Endothelial cell of umbilical vein (primary cell): ENCODE results near the gene RPL13. TPM values are rescaled to one million over a fixed set of nuclear protein-coding genes. Genes with fewer than 3 reads are reported as not detected.

ENCODE experiments used
- BruUV-seq: library from RNA; stranded (reverse); fragments of 400-500 nt; replicated peaks from 2 replicates; lab custom pipeline; 2021; lab: Mats Ljungman, UMichigan
- CTCF ChIA-PET: fragments of 300-600, 350-600 bp; sonication (Branson Sonifier 250); formaldehyde crosslinking; loops from one replicate; lab custom pipeline; 2021; ENCODE audit warnings: antibody characterized with exemption, inconsistent platforms; lab: Charles Lee
- POLR2A ChIA-PET: fragments of 300-600, 350-600 bp; sonication (Branson Sonifier 250); formaldehyde crosslinking; loops from one replicate; lab custom pipeline; 2021; ENCODE audit warnings: antibody characterized with exemption, inconsistent platforms; lab: Charles Lee
- DNase-seq: peaks from one replicate; pipeline ENCODE4 v3.0.0-alpha.2; 2011; ENCODE audit warnings: low read depth, low spot score
- FAIRE-seq: peaks from 2 replicates; lab custom pipeline; 2011; peaks lifted over from hg19 to GRCh38; lab: Jason Lieb, UNC
- H2AFZ ChIP-seq: 2 replicates; pipeline ENCODE4 v1.6.0; 2012; ENCODE audit warnings: low read depth, low read length, control low read depth, inconsistent platforms
- H3K27ac ChIP-seq: 2 replicates; pipeline ENCODE4 v1.5.1; 2011; ENCODE audit warnings: low read depth, mild to moderate bottlenecking, control low read depth, low read length, moderate library complexity; ENCODE audit not compliant: insufficient read depth
- H3K27me3 ChIP-seq, 2 experiments: 2 replicates each; pipeline versions ENCODE4 v1.6.0 to v1.6.1; 2011; ENCODE audit warnings: low read length in 2 of 2, mixed read lengths in 1 of 2; ENCODE audit not compliant: control insufficient read depth in 2 of 2, insufficient read depth in 2 of 2
- H3K36me3 ChIP-seq, 2 experiments: 2 replicates in 1 of 2; 3 replicates in 1 of 2; pipeline ENCODE4 v1.5.1; 2011; ENCODE audit warnings: low read length in 2 of 2, mild to moderate bottlenecking in 1 of 2, moderate library complexity in 1 of 2; ENCODE audit not compliant: control insufficient read depth in 2 of 2, insufficient read depth in 2 of 2; ENCODE audit errors: extremely low read depth in 1 of 2
- H3K4me1 ChIP-seq: 3 replicates; pipeline ENCODE4 v1.5.1; 2011; ENCODE audit warnings: mild to moderate bottlenecking, low read length; ENCODE audit not compliant: control insufficient read depth, insufficient read depth; ENCODE audit errors: extremely low read depth
- H3K4me2 ChIP-seq: 2 replicates; pipeline ENCODE4 v1.6.1; 2011; ENCODE audit warnings: low read length, control low read depth, mixed read lengths; ENCODE audit not compliant: insufficient read depth
- H3K4me3 ChIP-seq, 3 experiments: fragments of 200-600 bp in 1 of 3; sonication (generic), shearing (Covaris generic) in 1 of 3; replicated peaks in 1 of 3; 2 replicates each; pipeline ENCODE4 v1.5.1; 2011 to 2016; ENCODE audit warnings: control low read depth in 3 of 3, low read length in 3 of 3, mild to moderate bottlenecking in 2 of 3, inconsistent platforms in 1 of 3, low read depth in 1 of 3, moderate library complexity in 1 of 3; ENCODE audit not compliant: insufficient read depth in 1 of 3
- H3K79me2 ChIP-seq: 2 replicates; pipeline ENCODE4 v1.6.0; 2012; ENCODE audit warnings: low read length, inconsistent platforms; ENCODE audit not compliant: control insufficient read depth, insufficient read depth
- H3K9ac ChIP-seq: replicated peaks from 2 replicates; pipeline ENCODE3; 2011; ENCODE audit warnings: low read length, control low read depth; ENCODE audit not compliant: insufficient read depth; ENCODE audit errors: extremely low read depth
- H3K9me1 ChIP-seq: replicated peaks from 3 replicates; pipeline ENCODE4 v1.6.0; 2011; ENCODE audit warnings: mild to moderate bottlenecking, low read length; ENCODE audit not compliant: control insufficient read depth, insufficient read depth; ENCODE audit errors: extremely low read depth
- H3K9me3 ChIP-seq: replicated peaks from 2 replicates; pipeline ENCODE4 v1.5.1; 2012; ENCODE audit warnings: low read length, inconsistent platforms; ENCODE audit not compliant: control insufficient read depth, insufficient read depth
- H4K20me1 ChIP-seq: replicated peaks from 2 replicates; pipeline ENCODE3; 2011; ENCODE audit warnings: mild to moderate bottlenecking, low read length; ENCODE audit not compliant: control insufficient read depth, insufficient read depth; ENCODE audit errors: extremely low read depth
- CTCF ChIP-seq, 2 donors: IDR thresholded peaks; 1 replicate in 1 of 2; 2 replicates in 1 of 2; pipeline ENCODE4 v1.5.1; 2011; ENCODE audit warnings: low read length in 2 of 2, mild to moderate bottlenecking in 2 of 2, moderate library complexity in 2 of 2, control low read depth in 1 of 2, inconsistent platforms in 1 of 2, low read depth in 1 of 2; ENCODE audit not compliant: insufficient read depth in 1 of 2; ENCODE audit errors: extremely low read depth in 1 of 2
- EZH2 ChIP-seq: IDR thresholded peaks from 2 replicates; pipeline ENCODE4 v1.6.1; 2012; ENCODE audit warnings: borderline replicate concordance, low read depth, mild to moderate bottlenecking, moderate library complexity, low read length, inconsistent platforms; ENCODE audit not compliant: severe bottlenecking
- MAX ChIP-seq: IDR thresholded peaks from 2 replicates; pipeline ENCODE4 v1.6.1; 2011; ENCODE audit not compliant: insufficient read depth, insufficient read length
- dilution Hi-C: fragments of 300-500 bp; cut with MboI; formaldehyde crosslinking; loops from one replicate; pipeline ENCODE4 v1.15.0; 2019; ENCODE audit warnings: low sequenced_read_pairs; ENCODE audit not compliant: extremely low pct_ligation_motif_present
- intact Hi-C: fragments of 100-400 bp; cut with micrococcal nuclease; formaldehyde crosslinking; loops from one replicate; pipeline ENCODE4 v1.10.0; 2022
- polyA plus RNA-seq, 4 experiments: library from polyadenylated mRNA; depleted of rRNA in 3 of 4; stranded (reverse) in 3 of 4; unstranded in 1 of 4; fragments of >200 nt; gene quantifications; 2 replicates each; pipeline versions ENCODE4 v1.2.1 to v1.2.3, GENCODE V29; 2011 to 2012; ENCODE audit warnings: missing spikeins in 1 of 4
- total RNA-seq: library from RNA; stranded (reverse); gene quantifications from 2 replicates; pipeline ENCODE4 v1.2.3, GENCODE V29; 2021

The RPL13 gene
- total and polyA plus RNA-seq, 2 donors (not counting 3 experiments of a cell fraction or from before 2014, with no cell fraction given) = 1,463 to 5,670 TPM

GRCh38 chr16:89576153-89577054 lies 15.9 kb downstream of the RPL13 start:
- no peaks in the 10 kb centered on the region for H3K9me1 ChIP-seq
- H3K9ac ChIP-seq = no peak overlapping the region
- TF ChIP-seq MAX (no peak), CTCF (IDR thresholded peaks at IDR 0.05; ENCODE audit: extremely low read depth in 1 of 2, insufficient read depth in 1 of 2, low read depth in 1 of 2, low read length in 2 of 2) (no peak), EZH2 (peak; percentile 63)
- H4K20me1 ChIP-seq = no peaks in the 10 kb centered on the region
- intact Hi-C loops (loop anchor here (10.0 kb wide), 1 partner anchor 148 kb away; the partner anchor contains the start of genes VPS9D1 and ZNF276), dilution Hi-C loops (no loop called here)
- H3K4me3 ChIP-seq = peak overlapping the region in 1 of 3 experiments; percentile 10
- DNase-seq = no peak
- no peak overlapping the region for H3K27ac ChIP-seq
- H3K4me2 ChIP-seq = no peak overlapping the region
- BruUV-seq = no TSS peak
- H3K36me3 ChIP-seq = no peaks in the 10 kb centered on the region
- FAIRE-seq = no peak
- H3K4me1 ChIP-seq = peaks cover 12% of the 10 kb centered on the region
- POLR2A ChIA-PET = interaction anchor here (0.6 kb wide), 1 partner anchor 382 kb away, joined by 5 read pairs; no protein-coding TSS in a partner anchor
- peaks cover 0 to 1% of the 10 kb centered on the region in 2 experiments for H3K27me3 ChIP-seq
- H3K79me2 ChIP-seq = no peaks in the 10 kb centered on the region
- peak overlapping the region; percentile 25 for H2AFZ ChIP-seq
- CTCF ChIA-PET = interaction anchor here (1.0 to 1.9 kb wide), 8 partner anchors 10 to 284 kb away, joined by 3 to 6 read pairs (median 4); no protein-coding TSS in a partner anchor
- H3K9me3 ChIP-seq = no peaks in the 10 kb centered on the region
